Peyer's patch (tissue), 4 donors: ENCODE measurements around the gene DNER.

Experiments
- POLR2A ChIP-seq, 2 donors: fragments of 450-650 bp; IDR thresholded peaks; one replicate each; pipeline ENCODE4 v1.5.1; 2017; ENCODE audit warnings: antibody characterized with exemption in 2 of 2, mild to moderate bottlenecking in 2 of 2, moderate library complexity in 2 of 2
- TF ChIP-seq, protein P1 (sequence below), 6 experiments: fragments of 450-650 bp in 4 of 6; fragments of 200-600 bp in 2 of 6; sonication (generic) in 1 of 6; IDR thresholded peaks; one replicate each; pipeline ENCODE4 v1.5.1; 2017 to 2019; ENCODE audit warnings: antibody characterized with exemption in 6 of 6, mild to moderate bottlenecking in 3 of 6, moderate library complexity in 1 of 6

DNA sequence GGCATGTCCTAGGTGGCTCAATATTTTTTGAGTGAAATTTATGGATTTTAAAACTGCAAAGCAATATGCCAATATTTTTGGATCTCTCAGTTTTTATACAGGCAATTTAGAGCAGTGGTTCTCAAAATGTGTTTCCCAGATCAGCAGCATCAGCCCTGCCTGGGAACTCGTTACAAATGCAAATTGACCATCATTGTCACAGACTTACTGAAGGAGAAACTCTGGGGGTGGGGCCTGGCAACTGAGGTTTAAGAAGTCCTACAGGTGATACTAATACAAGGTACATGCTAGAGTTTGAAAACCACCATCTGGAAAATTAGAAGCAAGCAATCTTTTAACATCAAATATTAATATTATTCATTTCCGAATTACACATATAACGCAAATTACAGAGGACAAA lies 227.7 kb downstream of the DNER start:
- TF ChIP-seq POLR2A (IDR thresholded peaks at IDR 0.05) = no peak
- TF ChIP-seq, protein P1, sequence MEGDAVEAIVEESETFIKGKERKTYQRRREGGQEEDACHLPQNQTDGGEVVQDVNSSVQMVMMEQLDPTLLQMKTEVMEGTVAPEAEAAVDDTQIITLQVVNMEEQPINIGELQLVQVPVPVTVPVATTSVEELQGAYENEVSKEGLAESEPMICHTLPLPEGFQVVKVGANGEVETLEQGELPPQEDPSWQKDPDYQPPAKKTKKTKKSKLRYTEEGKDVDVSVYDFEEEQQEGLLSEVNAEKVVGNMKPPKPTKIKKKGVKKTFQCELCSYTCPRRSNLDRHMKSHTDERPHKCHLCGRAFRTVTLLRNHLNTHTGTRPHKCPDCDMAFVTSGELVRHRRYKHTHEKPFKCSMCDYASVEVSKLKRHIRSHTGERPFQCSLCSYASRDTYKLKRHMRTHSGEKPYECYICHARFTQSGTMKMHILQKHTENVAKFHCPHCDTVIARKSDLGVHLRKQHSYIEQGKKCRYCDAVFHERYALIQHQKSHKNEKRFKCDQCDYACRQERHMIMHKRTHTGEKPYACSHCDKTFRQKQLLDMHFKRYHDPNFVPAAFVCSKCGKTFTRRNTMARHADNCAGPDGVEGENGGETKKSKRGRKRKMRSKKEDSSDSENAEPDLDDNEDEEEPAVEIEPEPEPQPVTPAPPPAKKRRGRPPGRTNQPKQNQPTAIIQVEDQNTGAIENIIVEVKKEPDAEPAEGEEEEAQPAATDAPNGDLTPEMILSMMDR (IDR thresholded peaks at IDR 0.05) = no peak
